GM18951 (cell line): ENCODE results near the gene BIRC7.

Experiments used
- POLR2A ChIP-seq: IDR thresholded peaks from 4 replicates; pipeline ENCODE4 v1.6.1; 2011; ENCODE audit warnings: mild to moderate bottlenecking; ENCODE audit not compliant: insufficient read length, insufficient read depth; ENCODE audit errors: extremely low read depth
- in situ Hi-C: fragments of 300-500 bp; cut with MboI; formaldehyde crosslinking; loops from one replicate; pipeline ENCODE4 v1.12.0; 2022; ENCODE audit warnings: low sequenced_read_pairs, mixed read lengths, inconsistent platforms; ENCODE audit not compliant: unreplicated experiment

The BIRC7 gene, protein sequence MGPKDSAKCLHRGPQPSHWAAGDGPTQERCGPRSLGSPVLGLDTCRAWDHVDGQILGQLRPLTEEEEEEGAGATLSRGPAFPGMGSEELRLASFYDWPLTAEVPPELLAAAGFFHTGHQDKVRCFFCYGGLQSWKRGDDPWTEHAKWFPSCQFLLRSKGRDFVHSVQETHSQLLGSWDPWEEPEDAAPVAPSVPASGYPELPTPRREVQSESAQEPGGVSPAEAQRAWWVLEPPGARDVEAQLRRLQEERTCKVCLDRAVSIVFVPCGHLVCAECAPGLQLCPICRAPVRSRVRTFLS

DNA sequence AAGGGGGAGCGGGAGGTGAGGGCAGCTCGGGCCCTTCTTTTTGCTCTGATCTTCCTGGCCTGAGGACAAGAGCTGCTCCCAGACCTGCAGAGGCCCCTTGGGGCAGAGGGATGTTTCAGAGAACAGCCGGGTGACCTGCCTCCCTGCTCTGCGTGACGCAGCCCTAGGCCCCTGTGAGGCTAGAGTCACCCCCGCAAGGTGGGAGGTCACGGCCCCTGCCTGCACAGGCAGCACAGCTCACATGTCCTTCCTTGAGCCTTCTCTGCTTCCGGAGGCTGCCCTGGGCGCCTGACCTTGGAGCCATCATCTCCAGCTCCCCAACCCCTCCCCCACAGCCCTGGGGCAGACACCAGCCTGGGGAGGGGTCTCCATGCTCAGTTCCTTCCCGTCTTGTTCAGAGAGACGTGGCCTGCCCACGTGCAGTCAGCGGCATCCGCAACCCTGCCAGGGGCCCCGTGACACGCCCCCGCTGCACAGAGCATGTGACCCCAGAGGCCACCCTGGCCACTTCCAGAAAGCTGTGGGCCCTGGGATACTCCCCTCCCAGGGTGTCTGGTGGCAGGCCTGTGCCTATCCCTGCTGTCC lies at the start of gene BIRC7:
Gene BIRC7 (plus strand): TSS at position 507 of the 585 bp plus-strand sequence. CDS start 192 bp downstream, outside the sequence.
- in situ Hi-C loops: no loop called here

DNA sequence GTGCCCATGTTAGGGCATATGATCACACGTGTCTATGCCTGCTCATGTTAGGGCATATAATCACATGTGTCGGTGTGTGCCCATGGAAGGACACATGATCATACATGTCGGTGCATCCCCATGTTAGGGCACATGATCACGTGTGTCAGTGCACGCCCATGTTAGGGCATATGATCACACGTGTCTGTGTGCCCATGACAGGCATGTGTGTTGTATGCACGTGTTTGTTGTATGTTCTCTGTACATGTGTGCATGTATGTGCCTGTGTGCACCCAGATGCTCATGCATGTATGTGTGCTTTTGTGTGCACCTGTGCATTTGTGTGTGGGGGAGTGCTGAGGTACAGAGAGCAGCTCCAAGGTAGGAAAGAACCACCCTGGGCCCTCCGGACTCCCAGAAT lies 49.6 kb upstream of the BIRC7 start:
- in situ Hi-C loops: no loop called here
- no peak for TF ChIP-seq POLR2A

More for the DNA sequence above, at the start of gene BIRC7:
- TF ChIP-seq POLR2A: no peak

DNA sequence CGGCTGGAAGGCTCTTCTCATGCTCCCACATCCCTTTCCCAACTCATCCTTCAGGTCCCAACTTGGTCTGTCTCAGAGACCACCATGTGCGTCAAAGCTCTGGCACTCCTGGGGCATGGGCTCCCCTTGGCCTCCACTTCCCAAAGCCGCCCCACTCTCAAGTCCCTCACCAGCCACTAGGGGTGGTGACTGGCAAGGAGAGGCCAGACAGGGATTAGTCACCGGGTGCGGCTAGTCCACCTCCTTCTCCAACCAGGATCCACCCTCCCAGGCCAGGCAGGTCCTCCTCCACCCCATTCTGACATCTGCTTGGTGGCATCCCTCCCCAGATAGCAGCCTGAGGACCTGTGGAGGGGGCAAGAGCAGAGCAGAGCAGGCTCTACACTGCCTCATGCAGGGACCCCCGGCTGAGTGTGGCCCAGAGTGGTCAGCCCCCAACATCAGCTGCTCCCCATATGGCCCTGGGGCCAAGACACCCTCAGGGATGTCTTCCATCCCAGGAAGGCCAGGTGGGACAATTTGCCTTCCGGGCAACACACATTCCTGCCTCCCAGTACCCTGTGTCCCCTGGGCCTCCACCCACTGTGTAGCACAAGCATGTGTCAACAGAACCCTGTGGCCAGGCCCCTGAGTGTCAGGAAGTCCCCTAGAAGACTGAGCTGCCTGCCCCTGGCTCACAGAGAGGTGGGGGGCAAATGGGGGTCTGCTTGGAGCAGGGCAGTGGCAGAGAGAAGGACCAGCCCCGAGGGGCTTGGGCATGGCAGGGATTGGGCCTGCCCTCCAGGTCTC lies 49.0 kb upstream of the BIRC7 start:
- in situ Hi-C loops: no loop called here
- TF ChIP-seq POLR2A: no peak

DNA sequence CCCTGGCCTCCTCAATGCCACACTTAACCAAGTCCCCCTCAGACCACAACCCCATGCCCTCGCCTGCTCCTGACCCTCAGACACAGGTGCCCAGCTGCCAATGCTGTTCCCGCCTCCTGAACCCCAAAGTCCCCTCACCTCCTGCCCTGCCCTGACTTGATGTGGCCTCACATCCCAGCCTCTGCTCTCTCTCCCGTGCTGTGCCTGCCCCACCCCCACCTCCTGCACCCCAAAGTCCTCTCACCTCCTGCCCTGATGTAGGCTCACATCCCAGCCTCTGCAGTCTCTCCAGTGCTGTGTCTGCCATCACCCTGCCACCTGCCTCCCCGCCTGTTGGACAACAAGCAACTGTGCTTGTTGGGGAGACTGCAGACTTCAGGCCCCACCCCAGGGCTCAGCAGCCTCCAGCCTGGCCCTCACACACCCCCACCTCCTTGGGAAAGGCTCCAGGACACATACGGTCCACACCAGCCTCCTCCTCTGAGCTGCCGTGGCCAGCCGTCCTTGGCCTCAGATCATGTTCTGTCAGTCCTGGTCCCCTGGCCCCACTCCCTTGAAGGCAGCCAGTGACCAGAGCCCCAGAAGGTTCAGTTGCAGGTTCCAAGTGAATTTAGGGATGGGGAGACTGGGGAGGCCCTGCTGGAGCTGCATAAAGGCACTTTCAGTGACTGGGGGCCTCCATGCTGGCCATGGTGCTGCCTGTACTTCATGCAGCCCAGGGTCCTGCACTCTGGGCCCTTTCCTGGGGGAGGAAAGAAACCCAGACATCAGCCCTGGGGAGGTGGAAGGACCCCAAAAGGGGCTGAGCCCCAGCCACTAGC lies 48.2 kb upstream of the BIRC7 start:
- TF ChIP-seq POLR2A: no peak
- in situ Hi-C loops: no loop called here

DNA sequence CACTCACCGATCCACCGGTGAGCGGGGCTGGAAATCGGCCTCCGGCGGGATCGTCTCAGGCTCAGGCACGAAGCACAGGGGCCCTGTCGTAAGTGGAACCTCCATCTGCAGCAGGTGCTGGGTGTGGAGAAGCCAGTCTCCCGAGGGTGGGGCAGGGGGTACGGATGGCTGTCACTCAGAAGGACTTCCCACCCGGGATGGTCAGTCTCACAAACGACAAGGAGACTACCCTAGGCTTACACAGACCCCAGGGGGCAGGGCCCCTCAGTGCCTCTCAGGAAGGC lies 47.6 kb upstream of the BIRC7 start:
- no peak for TF ChIP-seq POLR2A
- in situ Hi-C loops: no loop called here

DNA sequence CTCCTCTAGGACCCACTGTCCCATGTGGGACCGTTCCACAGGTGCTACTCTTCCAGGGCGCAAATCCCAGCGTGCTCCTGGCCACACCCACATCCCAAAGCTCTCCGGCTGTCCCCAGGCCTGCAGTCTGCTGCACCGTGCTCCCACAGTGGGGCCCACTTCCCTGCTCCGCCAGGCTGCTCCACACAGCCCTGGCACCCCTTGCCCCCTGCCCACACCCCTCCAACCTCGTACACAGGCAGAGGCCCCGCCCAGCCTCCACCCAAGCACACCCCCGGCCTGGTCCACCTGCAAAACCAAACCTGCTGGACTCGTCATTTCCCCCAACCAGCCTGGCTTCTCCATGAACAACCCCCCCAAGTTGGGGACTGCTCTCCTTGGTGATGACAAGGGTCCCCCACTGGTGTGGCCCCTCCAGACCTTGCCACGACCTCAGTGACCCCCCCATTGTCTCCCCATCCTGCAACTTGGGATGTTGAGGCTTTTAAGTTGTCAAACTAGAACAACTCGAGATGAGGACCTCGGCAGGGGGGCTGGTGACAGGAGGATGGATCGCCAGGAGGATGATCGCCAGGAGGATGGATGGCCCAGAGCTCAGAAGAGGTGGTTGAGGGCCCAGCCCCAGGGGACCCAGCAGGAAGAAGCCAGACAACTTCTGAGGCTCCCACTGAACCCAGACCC lies 46.9 kb upstream of the BIRC7 start:
- no peak for TF ChIP-seq POLR2A
- in situ Hi-C loops: no loop called here

DNA sequence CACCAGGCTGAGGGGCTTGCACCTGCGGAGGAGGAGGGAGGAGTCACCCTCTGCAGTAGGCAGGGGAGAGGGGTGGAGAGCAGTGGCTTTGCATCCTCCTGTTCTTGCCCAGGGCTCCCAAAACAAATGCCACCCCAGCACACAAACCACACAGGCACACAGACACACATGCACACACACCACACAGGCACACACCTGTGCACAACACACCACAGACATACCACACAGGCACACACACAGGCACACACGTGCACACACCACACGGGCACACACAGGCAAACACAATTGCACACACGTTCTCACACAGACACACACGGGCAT lies 46.4 kb upstream of the BIRC7 start:
- TF ChIP-seq POLR2A: no peak
- in situ Hi-C loops: no loop called here

DNA sequence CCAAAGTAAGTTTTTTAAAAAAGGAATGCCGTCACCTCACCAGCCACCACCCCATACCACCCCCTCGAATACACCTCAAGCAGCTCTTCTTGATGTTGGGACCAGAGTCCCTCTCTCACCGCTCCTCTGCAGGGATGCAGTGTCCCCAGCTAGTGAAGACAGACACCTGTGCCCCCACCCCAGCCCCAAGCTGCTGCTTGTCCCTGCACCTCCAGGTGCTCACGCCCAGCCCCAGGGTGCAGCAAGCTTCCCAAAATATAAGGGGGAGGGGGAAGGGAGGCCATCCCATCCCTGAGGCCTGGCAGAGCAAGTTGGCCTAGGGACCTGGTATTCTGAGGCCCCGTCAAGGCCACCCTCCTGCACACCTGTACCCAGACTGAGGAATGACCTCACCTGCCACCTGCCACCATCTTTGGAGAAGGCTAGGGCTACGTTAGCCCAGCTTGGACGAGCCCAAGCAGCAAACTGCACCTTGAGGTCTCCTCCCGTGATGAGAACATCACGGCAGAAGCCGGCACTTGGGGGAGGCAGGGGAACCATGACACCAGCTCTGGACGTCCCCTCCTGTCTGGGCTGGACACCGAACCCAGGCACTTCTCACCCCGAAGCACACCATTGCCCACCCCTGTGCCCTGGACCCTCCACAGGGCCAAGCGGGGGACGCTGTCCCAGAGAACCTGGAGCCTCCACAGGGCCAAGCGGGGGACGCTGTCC lies 45.7 kb upstream of the BIRC7 start:
- in situ Hi-C loops: no loop called here
- TF ChIP-seq POLR2A: no peak

DNA sequence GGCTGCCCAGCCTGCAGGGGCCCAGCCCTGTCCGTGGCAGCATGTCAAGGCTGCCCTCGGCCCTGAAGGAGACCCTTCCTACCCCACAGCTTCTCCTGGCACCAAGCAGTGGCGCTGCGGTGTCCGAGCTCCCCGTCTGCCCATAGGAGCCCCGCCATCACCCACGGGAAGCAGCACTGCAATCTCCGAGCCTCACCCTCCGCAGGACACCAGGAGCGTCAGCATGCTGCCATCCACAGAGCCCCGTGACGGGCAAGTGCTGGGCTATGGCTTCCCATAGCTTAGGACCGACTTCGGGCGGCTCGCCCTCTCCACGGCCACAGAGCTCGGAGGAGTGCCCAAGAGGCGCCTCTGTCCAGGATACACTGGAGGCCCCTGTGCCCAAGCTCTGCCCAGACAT lies 44.9 kb upstream of the BIRC7 start:
- in situ Hi-C loops: no loop called here
- no peak for TF ChIP-seq POLR2A

DNA sequence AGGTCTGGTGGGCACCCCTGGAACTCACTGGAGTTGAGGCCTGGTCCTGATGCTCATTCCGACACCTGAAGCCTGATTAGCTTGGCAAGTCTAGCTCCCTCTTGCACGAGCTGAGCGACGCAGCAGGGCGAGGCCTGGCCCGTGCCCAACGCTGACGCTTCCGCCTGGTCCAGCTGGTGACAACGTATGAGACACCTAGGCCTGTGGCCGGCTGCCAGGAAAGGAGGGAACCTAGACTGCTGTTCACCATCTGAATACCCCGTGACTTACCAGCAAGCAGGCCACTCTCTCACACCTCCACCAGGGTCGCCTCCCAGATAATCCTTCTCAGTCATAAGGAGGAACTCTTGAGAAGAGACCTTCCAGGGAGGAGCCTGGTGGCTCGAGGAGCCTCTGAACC lies 44.3 kb upstream of the BIRC7 start:
- in situ Hi-C loops: no loop called here
- TF ChIP-seq POLR2A: no peak

DNA sequence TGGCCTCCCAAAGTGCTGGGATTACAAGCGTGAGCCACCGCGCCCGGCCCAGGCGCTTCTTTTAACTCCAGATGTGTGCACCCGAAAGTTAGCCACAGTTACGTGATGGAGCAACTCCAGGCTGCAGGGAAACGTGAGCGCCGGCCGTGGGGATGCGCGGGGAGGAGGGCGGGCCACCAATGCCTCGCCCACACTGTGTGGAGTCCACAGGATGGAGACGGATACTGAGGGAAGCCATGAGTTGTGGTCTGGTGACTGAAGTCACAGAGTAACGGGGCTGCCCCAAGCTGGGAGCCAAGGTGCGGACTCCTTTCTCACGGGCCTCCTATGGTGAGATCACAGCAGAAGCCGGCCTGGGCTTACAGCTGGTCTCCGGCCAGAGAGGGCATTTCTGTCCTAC lies 43.0 kb upstream of the BIRC7 start:
- in situ Hi-C loops: no loop called here
- no peak for TF ChIP-seq POLR2A

DNA sequence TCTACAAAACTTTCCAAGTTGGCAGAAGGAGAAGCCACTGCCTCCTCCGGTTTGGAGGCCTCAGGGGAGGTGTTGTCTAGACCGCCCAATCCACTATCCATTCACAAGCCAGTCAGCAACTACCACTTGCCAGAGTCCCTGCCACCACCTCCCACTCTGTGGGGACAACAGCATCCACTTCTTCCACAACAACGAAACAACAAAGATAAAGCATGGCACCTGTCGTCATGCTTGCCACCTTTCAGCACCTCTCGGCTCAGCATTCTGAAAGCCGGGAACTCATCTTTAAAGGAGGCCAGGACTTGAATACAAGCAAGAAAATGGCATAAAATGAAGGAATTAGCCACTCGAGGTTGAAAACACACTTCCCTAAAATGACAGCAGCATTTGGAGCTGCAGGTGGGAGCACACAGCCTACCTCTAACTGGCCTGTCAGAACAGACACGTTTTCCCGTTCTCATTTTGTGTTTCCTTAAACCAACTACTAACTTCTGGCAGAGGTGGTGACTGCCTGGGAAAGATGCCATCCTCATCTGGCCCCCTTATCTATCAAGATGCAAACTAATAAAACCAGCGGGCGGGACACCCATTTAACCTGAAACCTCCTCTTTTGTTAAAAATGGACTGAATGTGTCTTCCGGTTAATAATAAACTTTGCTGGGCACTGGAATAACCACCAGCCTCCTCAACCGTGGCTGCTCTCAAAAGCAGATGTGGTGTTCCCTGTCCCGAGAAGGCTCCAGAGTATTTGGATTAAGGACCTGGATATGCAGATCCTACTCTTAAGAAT lies 41.5 kb upstream of the BIRC7 start:
- TF ChIP-seq POLR2A: no peak
- in situ Hi-C loops: no loop called here

DNA sequence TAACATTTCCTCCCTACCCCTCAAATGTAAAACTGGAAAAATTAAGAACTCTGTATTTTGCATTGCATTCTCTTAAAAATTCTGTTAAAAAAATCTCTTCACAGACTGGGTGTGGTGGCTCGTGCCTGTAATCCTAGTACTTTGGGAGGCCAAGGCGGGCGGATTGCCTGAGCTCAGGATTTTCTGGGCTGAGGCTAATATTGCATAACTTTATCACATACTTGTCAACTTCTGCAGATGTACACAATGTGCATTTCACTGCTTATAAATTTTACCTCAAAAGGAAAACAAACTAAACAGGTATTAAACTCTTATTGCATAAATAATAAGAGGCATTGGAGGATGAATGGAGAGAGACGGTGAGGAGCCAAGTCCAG lies 40.9 kb upstream of the BIRC7 start:
- in situ Hi-C loops: no loop called here

More for the DNA sequence above, 40.9 kb upstream of the BIRC7 start:
- no peak for TF ChIP-seq POLR2A
